ENCODE results near the gene COPS7A.

Gene COPS7A

DNA sequence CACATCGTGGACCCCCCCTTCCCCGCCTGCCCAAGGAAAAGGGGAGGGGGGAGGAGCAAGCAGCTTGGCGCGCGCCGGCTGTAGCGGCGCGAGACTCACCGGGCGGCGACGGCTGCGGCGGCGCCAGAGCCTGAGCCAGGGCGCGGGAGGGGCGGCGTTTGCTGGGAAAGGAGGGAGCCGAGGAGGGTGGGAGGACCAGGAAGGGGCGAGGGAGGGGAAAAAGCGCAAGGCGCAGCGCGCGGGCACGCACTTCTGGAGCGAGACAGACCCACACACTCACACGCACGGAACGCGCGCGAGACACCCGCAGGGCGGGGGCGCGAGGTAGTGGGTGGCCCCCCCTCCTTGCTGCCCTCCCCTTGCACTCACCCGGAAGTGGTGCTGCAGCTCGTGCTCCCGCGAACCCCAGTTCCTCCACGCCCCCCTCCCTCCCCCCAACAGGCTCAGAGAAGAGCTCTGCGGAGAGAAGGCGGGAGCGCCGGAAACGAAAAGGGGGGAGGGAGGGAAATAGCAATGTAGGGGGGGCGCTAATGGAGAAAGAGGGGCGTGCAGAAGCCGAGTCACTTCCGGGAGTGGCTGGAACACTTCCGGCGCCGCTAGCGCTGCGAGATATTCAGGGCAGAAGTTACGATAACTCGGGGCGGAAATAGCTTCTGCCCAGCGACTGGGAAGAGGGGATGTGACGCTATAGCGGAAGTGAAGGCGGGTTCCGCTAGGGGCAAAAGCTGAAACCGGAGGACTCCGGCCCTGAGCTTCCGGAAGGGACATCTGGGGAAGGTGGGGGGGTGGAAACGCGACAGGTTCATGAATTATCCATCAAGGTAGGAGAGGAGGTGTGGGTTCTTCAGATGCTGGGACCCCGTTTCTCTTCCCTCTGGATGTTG lies 34.6 kb upstream of the COPS7A start, which contains the start of gene ZNF384 (continued):
- TF ChIP-seq, protein P1, sequence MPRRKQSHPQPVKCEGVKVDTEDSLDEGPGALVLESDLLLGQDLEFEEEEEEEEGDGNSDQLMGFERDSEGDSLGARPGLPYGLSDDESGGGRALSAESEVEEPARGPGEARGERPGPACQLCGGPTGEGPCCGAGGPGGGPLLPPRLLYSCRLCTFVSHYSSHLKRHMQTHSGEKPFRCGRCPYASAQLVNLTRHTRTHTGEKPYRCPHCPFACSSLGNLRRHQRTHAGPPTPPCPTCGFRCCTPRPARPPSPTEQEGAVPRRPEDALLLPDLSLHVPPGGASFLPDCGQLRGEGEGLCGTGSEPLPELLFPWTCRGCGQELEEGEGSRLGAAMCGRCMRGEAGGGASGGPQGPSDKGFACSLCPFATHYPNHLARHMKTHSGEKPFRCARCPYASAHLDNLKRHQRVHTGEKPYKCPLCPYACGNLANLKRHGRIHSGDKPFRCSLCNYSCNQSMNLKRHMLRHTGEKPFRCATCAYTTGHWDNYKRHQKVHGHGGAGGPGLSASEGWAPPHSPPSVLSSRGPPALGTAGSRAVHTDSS (tag by site-specific recombination; IDR thresholded peaks at IDR 0.05), result 0 out of 2 replicates have a peak, but pooled peaks have one; percentile 18
- TF ChIP-seq ZNF558 (tag by site-specific recombination; IDR thresholded peaks at IDR 0.05), result peak; percentile 51; the same call in 1 of the 2 replicates
- peak; percentile 96 for TF ChIP-seq KLF9 (tag by site-specific recombination; IDR thresholded peaks at IDR 0.05; ENCODE audit: low read depth)
- no peak for TF ChIP-seq ZNF549 (tag by site-specific recombination; IDR thresholded peaks at IDR 0.05)
- no peak; the same call in 1 of the 2 replicates for TF ChIP-seq ZNF768 (tag by site-specific recombination; IDR thresholded peaks at IDR 0.05)
- TF ChIP-seq, protein P2, sequence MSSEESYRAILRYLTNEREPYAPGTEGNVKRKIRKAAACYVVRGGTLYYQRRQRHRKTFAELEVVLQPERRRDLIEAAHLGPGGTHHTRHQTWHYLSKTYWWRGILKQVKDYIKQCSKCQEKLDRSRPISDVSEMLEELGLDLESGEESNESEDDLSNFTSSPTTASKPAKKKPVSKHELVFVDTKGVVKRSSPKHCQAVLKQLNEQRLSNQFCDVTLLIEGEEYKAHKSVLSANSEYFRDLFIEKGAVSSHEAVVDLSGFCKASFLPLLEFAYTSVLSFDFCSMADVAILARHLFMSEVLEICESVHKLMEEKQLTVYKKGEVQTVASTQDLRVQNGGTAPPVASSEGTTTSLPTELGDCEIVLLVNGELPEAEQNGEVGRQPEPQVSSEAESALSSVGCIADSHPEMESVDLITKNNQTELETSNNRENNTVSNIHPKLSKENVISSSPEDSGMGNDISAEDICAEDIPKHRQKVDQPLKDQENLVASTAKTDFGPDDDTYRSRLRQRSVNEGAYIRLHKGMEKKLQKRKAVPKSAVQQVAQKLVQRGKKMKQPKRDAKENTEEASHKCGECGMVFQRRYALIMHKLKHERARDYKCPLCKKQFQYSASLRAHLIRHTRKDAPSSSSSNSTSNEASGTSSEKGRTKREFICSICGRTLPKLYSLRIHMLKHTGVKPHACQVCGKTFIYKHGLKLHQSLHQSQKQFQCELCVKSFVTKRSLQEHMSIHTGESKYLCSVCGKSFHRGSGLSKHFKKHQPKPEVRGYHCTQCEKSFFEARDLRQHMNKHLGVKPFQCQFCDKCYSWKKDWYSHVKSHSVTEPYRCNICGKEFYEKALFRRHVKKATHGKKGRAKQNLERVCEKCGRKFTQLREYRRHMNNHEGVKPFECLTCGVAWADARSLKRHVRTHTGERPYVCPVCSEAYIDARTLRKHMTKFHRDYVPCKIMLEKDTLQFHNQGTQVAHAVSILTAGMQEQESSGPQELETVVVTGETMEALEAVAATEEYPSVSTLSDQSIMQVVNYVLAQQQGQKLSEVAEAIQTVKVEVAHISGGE (tag by site-specific recombination; conservative IDR thresholded peaks at IDR 0.05; ENCODE audit: low read depth), result peak; percentile 99
- TF ChIP-seq ZNF404 (tag by site-specific recombination; IDR thresholded peaks at IDR 0.05), result no peak
- TF ChIP-seq ZNF747 (tag by site-specific recombination; IDR thresholded peaks at IDR 0.05), result no peak
- TF ChIP-seq GFI1B (tag by site-specific recombination; IDR thresholded peaks at IDR 0.05), result peak; percentile 57; the same call in 1 of the 2 replicates
- TF ChIP-seq, protein P3, sequence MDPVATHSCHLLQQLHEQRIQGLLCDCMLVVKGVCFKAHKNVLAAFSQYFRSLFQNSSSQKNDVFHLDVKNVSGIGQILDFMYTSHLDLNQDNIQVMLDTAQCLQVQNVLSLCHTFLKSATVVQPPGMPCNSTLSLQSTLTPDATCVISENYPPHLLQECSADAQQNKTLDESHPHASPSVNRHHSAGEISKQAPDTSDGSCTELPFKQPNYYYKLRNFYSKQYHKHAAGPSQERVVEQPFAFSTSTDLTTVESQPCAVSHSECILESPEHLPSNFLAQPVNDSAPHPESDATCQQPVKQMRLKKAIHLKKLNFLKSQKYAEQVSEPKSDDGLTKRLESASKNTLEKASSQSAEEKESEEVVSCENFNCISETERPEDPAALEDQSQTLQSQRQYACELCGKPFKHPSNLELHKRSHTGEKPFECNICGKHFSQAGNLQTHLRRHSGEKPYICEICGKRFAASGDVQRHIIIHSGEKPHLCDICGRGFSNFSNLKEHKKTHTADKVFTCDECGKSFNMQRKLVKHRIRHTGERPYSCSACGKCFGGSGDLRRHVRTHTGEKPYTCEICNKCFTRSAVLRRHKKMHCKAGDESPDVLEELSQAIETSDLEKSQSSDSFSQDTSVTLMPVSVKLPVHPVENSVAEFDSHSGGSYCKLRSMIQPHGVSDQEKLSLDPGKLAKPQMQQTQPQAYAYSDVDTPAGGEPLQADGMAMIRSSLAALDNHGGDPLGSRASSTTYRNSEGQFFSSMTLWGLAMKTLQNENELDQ (tag by site-specific recombination; IDR thresholded peaks at IDR 0.05; ENCODE audit: low read depth), result no peak
- TF ChIP-seq ZNF274 (IDR thresholded peaks at IDR 0.05; ENCODE audit: low read length), result no peak
- TF ChIP-seq ZNF274 (tag by site-specific recombination; IDR thresholded peaks at IDR 0.05; ENCODE audit: borderline replicate concordance), result no peak
- TF ChIP-seq ZNF701 (tag by site-specific recombination; IDR thresholded peaks at IDR 0.05), result no peak
- no peak for TF ChIP-seq ZNF473 (tag by site-specific recombination; IDR thresholded peaks at IDR 0.05)
- peak; percentile 99 for TF ChIP-seq ZNF629 (tag by site-specific recombination; IDR thresholded peaks at IDR 0.05)
- no peak for TF ChIP-seq GLI2 (tag by site-specific recombination; IDR thresholded peaks at IDR 0.05; ENCODE audit: borderline replicate concordance, low read depth)
- TF ChIP-seq ZNF211 (tag by site-specific recombination; IDR thresholded peaks at IDR 0.05; ENCODE audit: low read depth), result no peak
- no peak for TF ChIP-seq ZNF138 (tag by site-specific recombination; IDR thresholded peaks at IDR 0.05; ENCODE audit: borderline replicate concordance)
- TF ChIP-seq, protein P4, sequence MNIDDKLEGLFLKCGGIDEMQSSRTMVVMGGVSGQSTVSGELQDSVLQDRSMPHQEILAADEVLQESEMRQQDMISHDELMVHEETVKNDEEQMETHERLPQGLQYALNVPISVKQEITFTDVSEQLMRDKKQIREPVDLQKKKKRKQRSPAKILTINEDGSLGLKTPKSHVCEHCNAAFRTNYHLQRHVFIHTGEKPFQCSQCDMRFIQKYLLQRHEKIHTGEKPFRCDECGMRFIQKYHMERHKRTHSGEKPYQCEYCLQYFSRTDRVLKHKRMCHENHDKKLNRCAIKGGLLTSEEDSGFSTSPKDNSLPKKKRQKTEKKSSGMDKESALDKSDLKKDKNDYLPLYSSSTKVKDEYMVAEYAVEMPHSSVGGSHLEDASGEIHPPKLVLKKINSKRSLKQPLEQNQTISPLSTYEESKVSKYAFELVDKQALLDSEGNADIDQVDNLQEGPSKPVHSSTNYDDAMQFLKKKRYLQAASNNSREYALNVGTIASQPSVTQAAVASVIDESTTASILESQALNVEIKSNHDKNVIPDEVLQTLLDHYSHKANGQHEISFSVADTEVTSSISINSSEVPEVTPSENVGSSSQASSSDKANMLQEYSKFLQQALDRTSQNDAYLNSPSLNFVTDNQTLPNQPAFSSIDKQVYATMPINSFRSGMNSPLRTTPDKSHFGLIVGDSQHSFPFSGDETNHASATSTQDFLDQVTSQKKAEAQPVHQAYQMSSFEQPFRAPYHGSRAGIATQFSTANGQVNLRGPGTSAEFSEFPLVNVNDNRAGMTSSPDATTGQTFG (tag by site-specific recombination; IDR thresholded peaks at IDR 0.05; ENCODE audit: borderline replicate concordance), result no peak
- TF ChIP-seq ZNF670 (tag by site-specific recombination; IDR thresholded peaks at IDR 0.05; ENCODE audit: low read depth), result no peak
- TF ChIP-seq HOXA7 (CRISPR knock-in tag; IDR thresholded peaks at IDR 0.05; ENCODE audit: borderline replicate concordance), result no peak
- TF ChIP-seq, protein P5, sequence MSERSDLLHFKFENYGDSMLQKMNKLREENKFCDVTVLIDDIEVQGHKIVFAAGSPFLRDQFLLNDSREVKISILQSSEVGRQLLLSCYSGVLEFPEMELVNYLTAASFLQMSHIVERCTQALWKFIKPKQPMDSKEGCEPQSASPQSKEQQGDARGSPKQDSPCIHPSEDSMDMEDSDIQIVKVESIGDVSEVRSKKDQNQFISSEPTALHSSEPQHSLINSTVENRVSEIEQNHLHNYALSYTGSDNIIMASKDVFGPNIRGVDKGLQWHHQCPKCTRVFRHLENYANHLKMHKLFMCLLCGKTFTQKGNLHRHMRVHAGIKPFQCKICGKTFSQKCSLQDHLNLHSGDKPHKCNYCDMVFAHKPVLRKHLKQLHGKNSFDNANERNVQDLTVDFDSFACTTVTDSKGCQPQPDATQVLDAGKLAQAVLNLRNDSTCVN (tag by site-specific recombination; optimal IDR thresholded peaks at IDR 0.05), result peak; percentile 100
- peak; percentile 84 for TF ChIP-seq EGR2 (tag by site-specific recombination; IDR thresholded peaks at IDR 0.05; ENCODE audit: low read depth)
- TF ChIP-seq, protein P6, sequence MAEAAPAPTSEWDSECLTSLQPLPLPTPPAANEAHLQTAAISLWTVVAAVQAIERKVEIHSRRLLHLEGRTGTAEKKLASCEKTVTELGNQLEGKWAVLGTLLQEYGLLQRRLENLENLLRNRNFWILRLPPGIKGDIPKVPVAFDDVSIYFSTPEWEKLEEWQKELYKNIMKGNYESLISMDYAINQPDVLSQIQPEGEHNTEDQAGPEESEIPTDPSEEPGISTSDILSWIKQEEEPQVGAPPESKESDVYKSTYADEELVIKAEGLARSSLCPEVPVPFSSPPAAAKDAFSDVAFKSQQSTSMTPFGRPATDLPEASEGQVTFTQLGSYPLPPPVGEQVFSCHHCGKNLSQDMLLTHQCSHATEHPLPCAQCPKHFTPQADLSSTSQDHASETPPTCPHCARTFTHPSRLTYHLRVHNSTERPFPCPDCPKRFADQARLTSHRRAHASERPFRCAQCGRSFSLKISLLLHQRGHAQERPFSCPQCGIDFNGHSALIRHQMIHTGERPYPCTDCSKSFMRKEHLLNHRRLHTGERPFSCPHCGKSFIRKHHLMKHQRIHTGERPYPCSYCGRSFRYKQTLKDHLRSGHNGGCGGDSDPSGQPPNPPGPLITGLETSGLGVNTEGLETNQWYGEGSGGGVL (tag by site-specific recombination; IDR thresholded peaks at IDR 0.05), result peak; percentile 99
- no peak; the same call in 1 of the 2 replicates for TF ChIP-seq REPIN1 (tag by site-specific recombination; IDR thresholded peaks at IDR 0.05; ENCODE audit: low read depth)
- TF ChIP-seq ZNF2 (tag by site-specific recombination; IDR thresholded peaks at IDR 0.05), result peak; percentile 59; the same call in 1 of the 2 replicates
